IMR-90 (cell line): Measurements from ENCODE around the gene PKDCC. TPM values are rescaled to one million over a fixed set of nuclear protein-coding genes. Genes with fewer than 3 reads are reported as not detected.
A peak's percentile ranks its signal among the peaks of the same experiment; 100 is the strongest.

Experiments
- ATAC-seq: fragments of 200-7000 bp; cut with Tn5 transposase; 2 replicates; pipeline ENCODE4 v1.9.1; 2020; ENCODE audit warnings: low read depth, mild to moderate bottlenecking, moderate library complexity
- Bru-seq: library from RNA; stranded (reverse); fragments of 400-500 nt; gene quantifications from one replicate; lab custom pipeline; 2021; lab: Mats Ljungman, UMichigan
- BruChase-seq, 2 experiments: library from RNA; stranded (reverse); fragments of 400-500 nt; gene quantifications; one replicate each; lab custom pipeline; 2021; lab: Mats Ljungman, UMichigan
- BruUV-seq: library from RNA; stranded (reverse); fragments of 400-500 nt; replicated peaks from 2 replicates; lab custom pipeline; 2021; lab: Mats Ljungman, UMichigan
- CTCF ChIA-PET: fragments of 300-600 bp; formaldehyde crosslinking; extraction: SDS; loops from one replicate; lab custom pipeline; 2021; ENCODE audit warnings: antibody characterized with exemption; lab: Yijun Ruan, JAX
- POLR2A ChIA-PET: fragments of 300-600 bp; sonication (Branson Sonifier 250); formaldehyde crosslinking; loops from one replicate; lab custom pipeline; 2022; ENCODE audit warnings: antibody characterized with exemption; ENCODE audit not compliant: unreplicated experiment; lab: Charles Lee
- DNase-seq: peaks from one replicate; pipeline ENCODE4 v3.0.0; 2013
- H2AFZ ChIP-seq: replicated peaks from 2 replicates; pipeline ENCODE3; 2013; ENCODE audit warnings: low read length, mild to moderate bottlenecking; ENCODE audit not compliant: poor library complexity
- H2AK5ac ChIP-seq: 2 replicates; pipeline ENCODE4 v1.6.1; 2013; ENCODE audit warnings: low read depth, low read length, inconsistent platforms
- H2AK9ac ChIP-seq: replicated peaks from 2 replicates; pipeline ENCODE3; 2013; ENCODE audit warnings: mild to moderate bottlenecking, low read depth, low read length, moderate library complexity; ENCODE audit not compliant: poor library complexity
- H2BK120ac ChIP-seq: 2 replicates; pipeline ENCODE4 v1.6.1; 2013; ENCODE audit warnings: low read depth, low read length, inconsistent platforms
- H2BK15ac ChIP-seq: 3 replicates; pipeline ENCODE4 v1.6.1; 2013; ENCODE audit warnings: low read depth, low read length, inconsistent platforms
- H2BK20ac ChIP-seq: 2 replicates; pipeline ENCODE4 v1.6.1; 2013; ENCODE audit warnings: low read depth, mild to moderate bottlenecking, inconsistent platforms, low read length, moderate library complexity
- H2BK5ac ChIP-seq: 2 replicates; pipeline ENCODE4 v1.6.1; 2013; ENCODE audit warnings: mild to moderate bottlenecking, low read depth, low read length, inconsistent platforms; ENCODE audit not compliant: poor library complexity, severe bottlenecking
- H3K14ac ChIP-seq: replicated peaks from 2 replicates; pipeline ENCODE4 v1.6.1; 2013; ENCODE audit warnings: low read depth, low read length, inconsistent platforms
- H3K18ac ChIP-seq: 2 replicates; pipeline ENCODE4 v1.6.1; 2013; ENCODE audit warnings: low read depth, low read length, control low read depth
- H3K23ac ChIP-seq: 2 replicates; pipeline ENCODE4 v1.6.1; 2013; ENCODE audit warnings: low read depth, low read length, inconsistent platforms
- H3K27ac ChIP-seq: 2 replicates; pipeline ENCODE4 v1.5.1; 2013; ENCODE audit warnings: mild to moderate bottlenecking, control low read depth, low read length; ENCODE audit not compliant: insufficient read depth
- H3K27me3 ChIP-seq: 2 replicates; pipeline ENCODE4 v1.6.1; 2013; ENCODE audit warnings: low read length; ENCODE audit not compliant: control insufficient read depth, insufficient read depth
- H3K36me3 ChIP-seq: 2 replicates; pipeline ENCODE4 v1.6.1; 2013; ENCODE audit warnings: low read length, mixed read lengths; ENCODE audit not compliant: control insufficient read depth, insufficient read depth
- H3K4ac ChIP-seq: 2 replicates; pipeline ENCODE4 v1.6.1; 2013; ENCODE audit warnings: low read depth, low read length, inconsistent platforms
- H3K4me1 ChIP-seq: 2 replicates; pipeline ENCODE4 v1.6.1; 2013; ENCODE audit warnings: low read length, mixed read lengths; ENCODE audit not compliant: control insufficient read depth, insufficient read depth
- H3K4me2 ChIP-seq: 2 replicates; pipeline ENCODE4 v1.6.1; 2013; ENCODE audit warnings: low read depth, mild to moderate bottlenecking, control low read depth, low read length, moderate library complexity
- H3K4me3 ChIP-seq: 2 replicates; pipeline ENCODE4 v1.5.1; 2013; ENCODE audit warnings: low read depth, mild to moderate bottlenecking, control low read depth, low read length, moderate library complexity; ENCODE audit not compliant: insufficient read depth
- H3K56ac ChIP-seq: 2 replicates; pipeline ENCODE4 v1.6.1; 2013; ENCODE audit warnings: low read length, inconsistent platforms; ENCODE audit not compliant: insufficient read depth; ENCODE audit errors: extremely low read depth
- H3K79me1 ChIP-seq, 2 experiments: 2 replicates each; pipeline ENCODE4 v1.6.1; 2013; ENCODE audit warnings: low read length in 2 of 2, inconsistent platforms in 1 of 2, low read depth in 1 of 2
- H3K9ac ChIP-seq: 2 replicates; pipeline ENCODE4 v1.6.1; 2013; ENCODE audit warnings: low read depth, low read length, control low read depth
- H3K9me1 ChIP-seq: 2 replicates; pipeline ENCODE4 v1.6.1; 2013; ENCODE audit warnings: low read length, inconsistent platforms; ENCODE audit not compliant: insufficient read depth
- H3K9me3 ChIP-seq: 2 replicates; pipeline ENCODE4 v1.6.1; 2013; ENCODE audit warnings: low read length; ENCODE audit not compliant: control insufficient read depth, insufficient read depth
- H4K20me1 ChIP-seq: 2 replicates; pipeline ENCODE4 v1.6.1; 2013; ENCODE audit warnings: low read length, inconsistent platforms; ENCODE audit not compliant: insufficient read depth
- H4K5ac ChIP-seq: 2 replicates; pipeline ENCODE4 v1.6.1; 2013; ENCODE audit warnings: mild to moderate bottlenecking, low read depth, low read length, control low read depth
- H4K8ac ChIP-seq, 2 experiments: 2 replicates each; pipeline ENCODE4 v1.6.1; 2013; ENCODE audit warnings: low read depth in 2 of 2, low read length in 2 of 2, control low read depth in 1 of 2, inconsistent platforms in 1 of 2
- H4K91ac ChIP-seq: 2 replicates; pipeline ENCODE4 v1.6.1; 2013; ENCODE audit warnings: low read depth, low read length, inconsistent platforms; ENCODE audit not compliant: insufficient read depth
- CHD1 ChIP-seq: IDR thresholded peaks from 2 replicates; pipeline ENCODE4 v1.6.1; 2012; ENCODE audit warnings: low read depth, low read length, improper control_type of control experiment
- CTCF ChIP-seq: conservative IDR thresholded peaks from 2 replicates; pipeline ENCODE4 v1.5.1; 2012; ENCODE audit warnings: mild to moderate bottlenecking, low read depth, low read length, improper control_type of control experiment
- MAZ ChIP-seq: IDR thresholded peaks from 2 replicates; pipeline ENCODE4 v1.6.1; 2012; ENCODE audit warnings: low read depth, mild to moderate bottlenecking, low read length, improper control_type of control experiment, moderate library complexity, borderline replicate concordance
- MXI1 ChIP-seq: IDR thresholded peaks from 2 replicates; pipeline ENCODE4 v1.6.1; 2012; ENCODE audit warnings: low read depth, mild to moderate bottlenecking, low read length, moderate library complexity, borderline replicate concordance
- POLR2A ChIP-seq: IDR thresholded peaks from 2 replicates; pipeline ENCODE4 v1.6.1; 2012; ENCODE audit warnings: mild to moderate bottlenecking, low read depth, low read length
- WGBS, 2 experiments: methylation state at CpG; one replicate each; pipeline versions ENCODE4 v1.1.5 to v1.1.7; 2013; ENCODE audit warnings: missing lambda C conversion rate in 2 of 2; ENCODE audit not compliant: insufficient read length in 1 of 2; ENCODE audit errors: extremely low coverage in 2 of 2; 5-methylcytosine and 5-hydroxymethylcytosine counted together
- dilution Hi-C: fragments of 300-500 bp; cut with HindIII; formaldehyde crosslinking; loops from one replicate; pipeline ENCODE4 v1.14.3; 2018; ENCODE audit warnings: low sequenced_read_pairs; ENCODE audit not compliant: unreplicated experiment
- in situ Hi-C: fragments of 300-500 bp; cut with MboI; formaldehyde crosslinking; loops from 3 replicates; pipeline ENCODE4 v1.14.3; 2019; ENCODE audit warnings: low sequenced_read_pairs, inconsistent platforms, mixed read lengths
- intact Hi-C: fragments of 100-400 bp; cut with micrococcal nuclease; formaldehyde crosslinking; loops from 2 replicates; pipeline ENCODE4 v1.10.0; 2022
- long read RNA-seq: library from polyadenylated mRNA; unstranded; transcript quantifications from one replicate; pipeline ENCODE4 v2.0.0, GENCODE V29; 2021; ENCODE audit not compliant: unreplicated experiment
- polyA plus RNA-seq, 3 experiments: library from polyadenylated mRNA; depleted of rRNA; stranded (reverse); fragments of >200 nt; gene quantifications; 2 replicates each; pipeline ENCODE4 v1.2.3, GENCODE V29; 2012; ENCODE audit warnings: low replicate concordance in 1 of 3
- total RNA-seq: library from RNA; depleted of rRNA; stranded (reverse); fragments of >200 nt; gene quantifications from 2 replicates; pipeline ENCODE4 v1.2.3, GENCODE V29; 2012; rRNA removed
- TF ChIP-seq, protein P1 (sequence below): fragments of 150-350 bp; IDR thresholded peaks from 2 replicates; pipeline ENCODE4 v1.6.1; 2017; ENCODE audit warnings: mild to moderate bottlenecking, antibody characterized with exemption, low read length, low read depth

Gene PKDCC, protein sequence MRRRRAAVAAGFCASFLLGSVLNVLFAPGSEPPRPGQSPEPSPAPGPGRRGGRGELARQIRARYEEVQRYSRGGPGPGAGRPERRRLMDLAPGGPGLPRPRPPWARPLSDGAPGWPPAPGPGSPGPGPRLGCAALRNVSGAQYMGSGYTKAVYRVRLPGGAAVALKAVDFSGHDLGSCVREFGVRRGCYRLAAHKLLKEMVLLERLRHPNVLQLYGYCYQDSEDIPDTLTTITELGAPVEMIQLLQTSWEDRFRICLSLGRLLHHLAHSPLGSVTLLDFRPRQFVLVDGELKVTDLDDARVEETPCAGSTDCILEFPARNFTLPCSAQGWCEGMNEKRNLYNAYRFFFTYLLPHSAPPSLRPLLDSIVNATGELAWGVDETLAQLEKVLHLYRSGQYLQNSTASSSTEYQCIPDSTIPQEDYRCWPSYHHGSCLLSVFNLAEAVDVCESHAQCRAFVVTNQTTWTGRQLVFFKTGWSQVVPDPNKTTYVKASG
- total RNA-seq (50.3 and 55.6 TPM in 2 replicates), polyA plus RNA-seq (2012; rRNA removed) (67.4 and 95.7 TPM in 2 replicates), Bru-seq, nascent RNA (percentile 88 among the genes with signal in this experiment), BruChase-seq, experiment 1, labeled RNA remaining after a 6-hour chase (percentile 87 among the genes with signal in this experiment), BruChase-seq, experiment 2, labeled RNA remaining after a 2-hour chase (percentile 89 among the genes with signal in this experiment)
- 40.2 and 112 TPM in 2 replicates for polyA plus RNA-seq (2012; cell fraction: cytosol; rRNA removed)
- polyA plus RNA-seq (2012; cell fraction: nucleus; rRNA removed; ENCODE audit: low replicate concordance), result 310 and 597 TPM in 2 replicates
- long read RNA-seq, transcript PKDCC-201 (7 exons, 2,502 nt), result major isoform, 44 of 105 reads
- long read RNA-seq, partial matches to known transcripts, result 23 of 105 reads
- long read RNA-seq, other reads (novel, unspliced or antisense), result 32 of 105 reads

- Histone ChIP-seq H2BK20ac (peak within 1 kb of the TSS; percentile 50), H3K4me3 (peak within 1 kb of the TSS; percentile 94), H2AK5ac (peak within 1 kb of the TSS; percentile 96), H2BK5ac (peak within 1 kb of the TSS; percentile 83), H3K4me2 (peak within 1 kb of the TSS; percentile 93), H2BK15ac (peak within 1 kb of the TSS; percentile 80; the same call in 2 of the 3 replicates), H3K36me3 (peaks cover 22% of the 10 kb centered on the region; the same call in 1 of the 2 replicates), H4K8ac (peak within 1 kb of the TSS; percentile 35 to 78; a peak in 3 of 4 replicates), H2BK120ac (peak within 1 kb of the TSS; percentile 86), H3K18ac (peak within 1 kb of the TSS; percentile 79), H3K9me1 (peaks cover 10% of the 10 kb centered on the region), H3K9me3 (no peaks in the 10 kb centered on the region), H3K27ac (peak within 1 kb of the TSS; percentile 84), H3K27me3 (no peaks in the 10 kb centered on the region; the same call in 1 of the 2 replicates), H2AFZ (peak within 1 kb of the TSS; percentile 94), H2AK9ac (peak within 1 kb of the TSS; percentile 92), H3K56ac (peak within 1 kb of the TSS; percentile 90), H3K23ac (peak within 1 kb of the TSS; percentile 98), H3K4ac (peak within 1 kb of the TSS; percentile 94), H4K5ac (peak within 1 kb of the TSS; percentile 80), H3K4me1 (peaks cover 24% of the 10 kb centered on the region), H4K91ac (peak within 1 kb of the TSS; percentile 94), H4K20me1 (peaks cover 30% of the 10 kb centered on the region), H3K14ac (peak within 1 kb of the TSS; percentile 97), H3K79me1 (peaks cover 12 to 43% of the 10 kb centered on the region in 2 experiments), H3K9ac (peak within 1 kb of the TSS; percentile 96)
- ATAC-seq (peak; percentile 88), DNase-seq (peak; percentile 79)
- in situ Hi-C loops, result no loop called here
- WGBS, 2 experiments, result 0% methylated on average over 35 of the region's 111 CpGs; no CpG with 5 or more reads in 1 of the 2 experiments
- ChIA-PET CTCF (interaction anchor here (0.9 to 1.2 kb wide), 2 partner anchors 142 to 178 kb away, joined by 4 to 5 read pairs; no protein-coding TSS in a partner anchor), POLR2A (interaction anchor here (0.6 to 0.7 kb wide), 3 partner anchors 17 to 1963 kb away, joined by 3 to 7 read pairs (median 5); no protein-coding TSS in a partner anchor)
- no TSS peak for BruUV-seq
- TF ChIP-seq CHD1 (no peak), MXI1 (peak; percentile 7; the same call in 1 of the 2 replicates), MAZ (peak; percentile 37; the same call in 1 of the 2 replicates), POLR2A (no peak), CTCF (no peak)
- TF ChIP-seq, protein P1, sequence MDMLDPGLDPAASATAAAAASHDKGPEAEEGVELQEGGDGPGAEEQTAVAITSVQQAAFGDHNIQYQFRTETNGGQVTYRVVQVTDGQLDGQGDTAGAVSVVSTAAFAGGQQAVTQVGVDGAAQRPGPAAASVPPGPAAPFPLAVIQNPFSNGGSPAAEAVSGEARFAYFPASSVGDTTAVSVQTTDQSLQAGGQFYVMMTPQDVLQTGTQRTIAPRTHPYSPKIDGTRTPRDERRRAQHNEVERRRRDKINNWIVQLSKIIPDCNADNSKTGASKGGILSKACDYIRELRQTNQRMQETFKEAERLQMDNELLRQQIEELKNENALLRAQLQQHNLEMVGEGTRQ, result no peak
- dilution Hi-C loops, result no loop called here
- intact Hi-C loops, result loop anchor here (2.0 kb wide), 1 partner anchor 113 kb away; no protein-coding TSS in a partner anchor
These were observed at the start of gene PKDCC for GRCh38 chr2:42047488-42048298. Gene PKDCC (plus strand): TSS chr2:42048021. CDS start chr2:42048200, 179 bp downstream.
